Loucy (cell line): Measurements from ENCODE around the gene ZNF32.

Source experiments
- EZH2phosphoT487 ChIP-seq: fragments of 200-600 bp; IDR thresholded peaks from 2 replicates; pipeline ENCODE4 v1.6.1; 2018; ENCODE audit warnings: antibody characterized with exemption, mild to moderate bottlenecking, moderate library complexity, borderline replicate concordance
- TF ChIP-seq, protein P1 (sequence below): fragments of 200-600 bp; sonication (generic); conservative IDR thresholded peaks from 2 replicates; pipeline ENCODE4 v1.5.1; 2014; ENCODE audit warnings: mild to moderate bottlenecking, antibody characterized with exemption, low read length

DNA sequence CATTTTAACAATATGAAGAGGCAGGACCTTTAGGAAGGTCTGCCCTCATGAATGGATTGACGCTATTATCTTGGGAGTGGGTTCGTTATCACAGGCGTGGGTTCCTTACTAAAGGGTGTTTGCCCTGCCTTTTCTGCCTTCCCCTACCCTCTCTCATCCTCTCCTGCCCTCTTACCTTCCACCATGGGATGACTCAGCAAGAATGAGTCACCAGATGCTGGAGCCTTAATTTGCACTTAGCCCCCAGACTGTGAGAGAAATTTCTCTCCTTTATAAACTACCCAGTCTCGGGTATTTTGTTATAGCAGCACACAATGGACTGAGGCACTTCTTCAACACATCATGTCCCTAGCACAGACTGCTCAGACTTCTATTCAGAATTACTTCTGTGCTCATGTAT lies 31.4 kb upstream of the ZNF32 start:
- TF ChIP-seq, protein P1, sequence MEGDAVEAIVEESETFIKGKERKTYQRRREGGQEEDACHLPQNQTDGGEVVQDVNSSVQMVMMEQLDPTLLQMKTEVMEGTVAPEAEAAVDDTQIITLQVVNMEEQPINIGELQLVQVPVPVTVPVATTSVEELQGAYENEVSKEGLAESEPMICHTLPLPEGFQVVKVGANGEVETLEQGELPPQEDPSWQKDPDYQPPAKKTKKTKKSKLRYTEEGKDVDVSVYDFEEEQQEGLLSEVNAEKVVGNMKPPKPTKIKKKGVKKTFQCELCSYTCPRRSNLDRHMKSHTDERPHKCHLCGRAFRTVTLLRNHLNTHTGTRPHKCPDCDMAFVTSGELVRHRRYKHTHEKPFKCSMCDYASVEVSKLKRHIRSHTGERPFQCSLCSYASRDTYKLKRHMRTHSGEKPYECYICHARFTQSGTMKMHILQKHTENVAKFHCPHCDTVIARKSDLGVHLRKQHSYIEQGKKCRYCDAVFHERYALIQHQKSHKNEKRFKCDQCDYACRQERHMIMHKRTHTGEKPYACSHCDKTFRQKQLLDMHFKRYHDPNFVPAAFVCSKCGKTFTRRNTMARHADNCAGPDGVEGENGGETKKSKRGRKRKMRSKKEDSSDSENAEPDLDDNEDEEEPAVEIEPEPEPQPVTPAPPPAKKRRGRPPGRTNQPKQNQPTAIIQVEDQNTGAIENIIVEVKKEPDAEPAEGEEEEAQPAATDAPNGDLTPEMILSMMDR: no peak
- TF ChIP-seq EZH2phosphoT487: no peak
